Measurements from ENCODE around the gene ATP6V0E1. TPM values are rescaled to one million over a fixed set of nuclear protein-coding genes. Genes with fewer than 3 reads are reported as not detected.

Gene ATP6V0E1
- total RNA-seq, 4 donors from 2014 or later = 46.2 to 175 (median 110) TPM

DNA sequence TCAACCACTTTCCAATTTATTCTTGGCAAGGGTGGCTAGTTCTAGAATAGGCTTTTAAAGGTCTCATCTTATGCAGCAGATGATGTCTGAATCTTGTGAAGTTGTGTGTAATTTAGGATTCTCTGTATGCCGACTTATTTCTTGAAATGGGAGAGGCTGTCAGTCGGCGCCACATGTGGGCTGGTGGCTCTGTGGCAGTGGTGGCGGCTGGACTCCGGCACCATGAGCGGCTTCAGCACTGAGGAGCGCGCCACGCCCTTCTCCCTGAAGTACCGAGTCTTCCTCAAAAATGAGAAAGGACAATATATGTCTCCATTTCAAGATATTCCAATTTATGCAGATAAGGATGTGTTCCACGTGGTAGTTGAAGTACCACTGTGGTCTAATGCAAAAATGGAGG lies 8.3 kb upstream of the ATP6V0E1 start:
- Histone ChIP-seq H3K9me3 (no peaks in the 10 kb centered on the region), H3K4me3 (no peak overlapping the region), H3K27me3 (no peaks in the 10 kb centered on the region), H3K27ac (no peak overlapping the region), H3K4me1 (no peaks in the 10 kb centered on the region), H3K36me3 (no peaks in the 10 kb centered on the region)
- no peak for DNase-seq
- no peak for TF ChIP-seq POLR2A (IDR thresholded peaks at IDR 0.05)
- TF ChIP-seq, protein P1, sequence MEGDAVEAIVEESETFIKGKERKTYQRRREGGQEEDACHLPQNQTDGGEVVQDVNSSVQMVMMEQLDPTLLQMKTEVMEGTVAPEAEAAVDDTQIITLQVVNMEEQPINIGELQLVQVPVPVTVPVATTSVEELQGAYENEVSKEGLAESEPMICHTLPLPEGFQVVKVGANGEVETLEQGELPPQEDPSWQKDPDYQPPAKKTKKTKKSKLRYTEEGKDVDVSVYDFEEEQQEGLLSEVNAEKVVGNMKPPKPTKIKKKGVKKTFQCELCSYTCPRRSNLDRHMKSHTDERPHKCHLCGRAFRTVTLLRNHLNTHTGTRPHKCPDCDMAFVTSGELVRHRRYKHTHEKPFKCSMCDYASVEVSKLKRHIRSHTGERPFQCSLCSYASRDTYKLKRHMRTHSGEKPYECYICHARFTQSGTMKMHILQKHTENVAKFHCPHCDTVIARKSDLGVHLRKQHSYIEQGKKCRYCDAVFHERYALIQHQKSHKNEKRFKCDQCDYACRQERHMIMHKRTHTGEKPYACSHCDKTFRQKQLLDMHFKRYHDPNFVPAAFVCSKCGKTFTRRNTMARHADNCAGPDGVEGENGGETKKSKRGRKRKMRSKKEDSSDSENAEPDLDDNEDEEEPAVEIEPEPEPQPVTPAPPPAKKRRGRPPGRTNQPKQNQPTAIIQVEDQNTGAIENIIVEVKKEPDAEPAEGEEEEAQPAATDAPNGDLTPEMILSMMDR (IDR thresholded peaks at IDR 0.05) = no peak

DNA sequence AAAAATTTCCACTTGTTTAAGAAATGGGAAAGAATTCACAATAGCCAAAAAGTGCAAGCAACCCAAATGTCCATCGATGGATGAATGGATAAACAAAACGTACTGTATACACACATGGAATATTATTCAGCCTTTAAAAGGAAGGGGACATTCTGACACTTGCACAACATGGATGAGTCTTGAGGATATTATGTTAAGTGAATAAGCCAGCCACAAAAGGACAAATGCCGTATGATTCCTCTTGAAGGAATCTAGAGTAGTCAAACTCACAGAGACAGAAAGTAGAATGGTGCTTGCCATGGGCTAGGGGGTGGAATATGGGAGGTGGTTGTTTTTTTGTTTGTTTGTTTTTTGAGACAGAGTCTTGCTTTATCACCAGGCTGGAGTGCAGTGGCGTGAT lies 3.8 kb upstream of the ATP6V0E1 start:
- TF ChIP-seq, protein P1 (IDR thresholded peaks at IDR 0.05) = no peak
- no peak for TF ChIP-seq POLR2A (IDR thresholded peaks at IDR 0.05)
- H3K4me1 ChIP-seq = peaks cover 0 to 8% (median 2%) of the 10 kb centered on the region in 4 donors
- H3K36me3 ChIP-seq = no peaks in the 10 kb centered on the region
- no peaks in the 10 kb centered on the region for H3K27me3 ChIP-seq
- H3K27ac ChIP-seq = no peak overlapping the region
- H3K9me3 ChIP-seq = no peaks in the 10 kb centered on the region
- DNase-seq = no peak
- H3K4me3 ChIP-seq = no peak overlapping the region

DNA sequence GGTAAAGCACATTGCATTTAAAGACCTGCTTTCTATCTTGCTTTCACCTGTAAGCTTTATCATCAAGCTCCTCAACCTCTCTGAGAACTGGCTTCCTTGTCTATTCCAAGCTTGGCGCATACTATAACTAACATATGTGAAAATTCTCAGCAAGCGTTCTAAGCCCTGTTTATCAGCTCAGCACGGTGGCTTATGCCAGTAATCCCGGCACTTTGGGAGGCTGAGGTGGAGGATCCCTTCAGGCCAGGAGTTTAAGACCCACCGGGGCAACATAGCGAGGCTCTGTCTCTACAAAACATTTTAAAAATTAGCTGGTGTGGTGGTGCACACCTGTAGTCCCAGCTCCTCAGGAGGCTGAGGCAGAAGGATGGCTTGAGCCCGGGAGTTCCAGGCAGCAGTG lies 1.6 kb upstream of the ATP6V0E1 start:
- no peak for DNase-seq
- no peak overlapping the region for H3K4me3 ChIP-seq
- no peaks in the 10 kb centered on the region for H3K9me3 ChIP-seq
- peaks cover 0 to 5% (median 0%) of the 10 kb centered on the region in 3 donors for H3K36me3 ChIP-seq
- TF ChIP-seq, protein P1 (IDR thresholded peaks at IDR 0.05) = no peak
- no peak for TF ChIP-seq POLR2A (IDR thresholded peaks at IDR 0.05)
- H3K27me3 ChIP-seq = no peaks in the 10 kb centered on the region
- H3K4me1 ChIP-seq = peaks cover 0 to 18% (median 6%) of the 10 kb centered on the region in 4 donors
- H3K27ac ChIP-seq = no peak overlapping the region

DNA sequence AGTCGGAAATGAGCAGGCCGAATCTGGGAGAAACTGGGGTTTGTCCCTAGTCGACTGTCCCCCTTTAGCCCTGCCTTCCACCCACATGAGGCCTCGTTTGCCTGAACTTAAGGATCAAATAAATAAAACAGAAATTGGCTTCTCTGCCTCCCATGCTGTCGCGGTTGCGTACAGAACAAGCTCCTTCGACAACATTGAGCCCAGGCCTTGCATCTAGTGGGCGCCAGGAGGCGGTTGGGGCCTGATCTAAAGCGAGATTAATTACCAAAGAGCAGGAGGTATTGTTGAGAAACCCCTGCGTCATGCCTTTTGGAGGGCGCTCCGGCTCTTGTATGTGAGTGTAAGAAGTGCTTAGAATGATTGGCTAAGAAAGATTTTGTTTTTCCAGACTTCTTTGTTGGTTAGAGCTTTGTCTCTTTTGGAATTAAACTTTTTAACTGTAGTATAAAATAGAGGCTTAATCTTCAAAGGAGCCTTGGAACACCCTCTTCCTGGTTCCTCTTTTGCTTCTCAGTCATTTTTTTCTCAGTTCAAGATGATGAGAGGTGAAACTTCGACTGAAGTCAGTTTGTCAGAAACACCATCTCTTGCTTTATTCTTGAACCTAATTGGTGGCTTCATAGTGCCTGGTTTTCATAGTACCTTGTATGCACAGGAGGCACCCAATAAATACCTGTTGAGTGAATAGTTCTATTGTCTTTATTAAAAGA lies 828 bp downstream of the ATP6V0E1 start:
- no peaks in the 10 kb centered on the region for H3K27me3 ChIP-seq
- H3K9me3 ChIP-seq = no peaks in the 10 kb centered on the region
- H3K36me3 ChIP-seq = peaks cover 0 to 16% (median 0%) of the 10 kb centered on the region in 3 donors
- peak; percentile 62 to 85 (median 74) for DNase-seq
- H3K4me1 ChIP-seq = peaks cover 0 to 18% (median 6%) of the 10 kb centered on the region in 4 donors
- H3K27ac ChIP-seq = peak overlapping the region; percentile 90 to 96 (median 94)
- TF ChIP-seq, protein P1 (IDR thresholded peaks at IDR 0.05) = peak in 5 of 6 experiments; percentile 22 to 54 (median 46)
- no peak for TF ChIP-seq POLR2A (IDR thresholded peaks at IDR 0.05)
- H3K4me3 ChIP-seq = peak overlapping the region; percentile 86 to 95 (median 92)

DNA sequence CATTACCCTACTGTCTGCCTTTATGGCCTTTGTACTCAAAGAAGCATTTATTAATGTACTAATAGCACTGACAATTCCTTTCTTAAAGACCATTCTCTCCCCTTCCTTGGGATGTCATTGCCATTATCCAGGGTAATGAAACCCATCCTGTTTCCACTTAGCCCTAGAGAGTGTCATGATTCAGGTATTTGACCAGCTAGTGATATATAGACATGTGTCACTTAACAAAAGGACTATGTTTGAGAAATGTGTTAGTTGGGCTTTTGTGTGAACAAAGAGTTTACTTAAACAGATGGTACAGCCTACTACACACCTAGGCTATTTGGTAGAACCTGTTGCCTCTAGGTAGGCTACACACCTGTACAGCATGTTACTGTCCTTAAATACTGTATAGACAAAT lies 2.0 kb downstream of the ATP6V0E1 start:
- H3K27me3 ChIP-seq = no peaks in the 10 kb centered on the region
- TF ChIP-seq, protein P1 (IDR thresholded peaks at IDR 0.05) = no peak
- no peak for TF ChIP-seq POLR2A (IDR thresholded peaks at IDR 0.05)
- H3K4me1 ChIP-seq = peaks cover 0 to 18% (median 6%) of the 10 kb centered on the region in 4 donors
- no peak overlapping the region for H3K27ac ChIP-seq
- peak overlapping the region in 1 of 4 donors; percentile 86 for H3K4me3 ChIP-seq
- no peak for DNase-seq
- H3K36me3 ChIP-seq = peaks cover 0 to 16% (median 0%) of the 10 kb centered on the region in 3 donors
- no peaks in the 10 kb centered on the region for H3K9me3 ChIP-seq

All from Peyer's patch (tissue), 4 donors.